Mucosa of descending colon (tissue), 3 donors: Measurements from ENCODE around the gene TRIM40. TPM values are rescaled to one million over a fixed set of nuclear protein-coding genes. Genes with fewer than 3 reads are reported as not detected.
"Not testable (repeated sequence)": the region's sequence is repeated elsewhere in the genome, so short reads cannot be mapped to it uniquely, and the experiment has no call there.

Source experiments
- ATAC-seq: fragments of 200-7000 bp; cut with Tn5 transposase; one replicate; pipeline ENCODE4 v1.9.1; 2020; ENCODE audit warnings: mild to moderate bottlenecking, moderate library complexity
- DNase-seq, 3 donors: peaks; one replicate each; pipeline ENCODE4 v3.0.0-alpha.2; 2020
- H3K36me3 ChIP-seq: fragments of 200-600 bp; one replicate; pipeline ENCODE4 v1.8.0; 2021; ENCODE audit warnings: low read depth, mild to moderate bottlenecking
- H3K4me1 ChIP-seq: fragments of 200-600 bp; one replicate; pipeline ENCODE4 v1.8.0; 2021; ENCODE audit warnings: low read depth, mild to moderate bottlenecking
- H3K4me3 ChIP-seq: fragments of 200-600 bp; one replicate; pipeline ENCODE4 v1.8.0; 2021; ENCODE audit warnings: mild to moderate bottlenecking
- H3K9me3 ChIP-seq: fragments of 200-600 bp; one replicate; pipeline ENCODE4 v1.8.0; 2021; ENCODE audit warnings: mild to moderate bottlenecking
- intact Hi-C, 2 donors: fragments of 100-400 bp; cut with DNase I in 1 of 2; cut with micrococcal nuclease in 1 of 2; formaldehyde crosslinking; loops; one replicate each; pipeline versions ENCODE4 v1.11.0 to v1.11.1; 2022; cut with DNase I, micrococcal nuclease
- total RNA-seq, 3 donors: library from RNA; stranded (reverse); fragmentation: NEBNext Ultra II Directional in 2 of 3; extraction: Animal tissue kit (Norgen Biotek cat#: 25700) in 2 of 3; gene quantifications; one replicate each; pipeline versions ENCODE4 v1.2.1 to v1.2.4, GENCODE V29; 2021 to 2023
- TF ChIP-seq, protein P1 (sequence below): fragments of 200-600 bp; IDR thresholded peaks from one replicate; pipeline ENCODE4 v1.8.0; 2022; ENCODE audit warnings: antibody characterized with exemption, mild to moderate bottlenecking
- donor health status: DM: no; HTN: no; CAD: no; lungs with moderate emphysema.
- donor health status: DM: no; HTN: no; CAD: no.
- donor health status: DM: no; HTN: yes; CAD: no.

The TRIM40 gene
- total RNA-seq, 3 donors from 2014 or later, result 19.8 to 37.3 (median 33.4) TPM

DNA sequence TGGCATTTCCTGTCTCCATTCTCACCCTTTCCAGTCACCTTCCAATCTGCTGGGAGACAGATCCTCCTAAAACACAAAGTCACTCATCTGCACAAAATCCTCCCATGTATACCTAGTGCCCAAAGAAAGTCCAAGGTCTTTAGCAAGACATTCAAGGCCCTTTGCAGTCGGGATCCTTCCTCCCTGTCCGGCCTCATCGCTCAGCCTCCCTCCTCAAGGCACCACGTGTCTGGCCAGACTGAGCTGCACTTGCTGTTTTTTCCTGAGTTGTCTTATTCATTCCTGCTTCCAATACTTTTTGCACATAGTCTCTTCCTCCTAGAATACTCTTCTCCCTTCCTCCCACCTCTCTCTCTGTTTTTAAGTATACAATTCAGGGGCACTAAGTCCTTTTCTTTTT lies 28.8 kb downstream of the TRIM40 start:
- ATAC-seq, result no peak

DNA sequence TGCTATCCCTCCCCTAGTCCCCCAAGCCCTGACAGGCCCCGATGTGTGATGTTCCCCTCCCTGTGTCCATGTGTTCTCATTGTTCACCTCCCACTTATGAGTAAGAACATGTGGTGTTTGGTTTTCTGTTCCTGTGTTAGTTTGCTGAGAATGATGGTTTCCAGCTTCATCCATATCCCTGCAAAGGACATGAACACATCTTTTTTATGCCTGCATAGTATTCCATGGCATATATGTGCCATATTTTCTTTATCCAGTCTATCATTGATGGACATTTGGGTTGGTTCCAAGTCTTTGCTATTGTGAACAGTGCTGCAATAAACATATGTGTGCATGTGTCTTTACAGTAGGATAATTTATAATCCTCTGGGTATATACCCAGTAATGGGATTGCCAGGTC lies 29.3 kb downstream of the TRIM40 start:
- intact Hi-C loops, DNase-seq, H3K4me1 ChIP-seq, H3K36me3 ChIP-seq, H3K9me3 ChIP-seq, ATAC-seq, H3K4me3 ChIP-seq: not testable (repeated sequence)

More for the DNA sequence above, 28.8 kb downstream of the TRIM40 start:
- intact Hi-C loops, result no loop called here
- TF ChIP-seq, protein P1, sequence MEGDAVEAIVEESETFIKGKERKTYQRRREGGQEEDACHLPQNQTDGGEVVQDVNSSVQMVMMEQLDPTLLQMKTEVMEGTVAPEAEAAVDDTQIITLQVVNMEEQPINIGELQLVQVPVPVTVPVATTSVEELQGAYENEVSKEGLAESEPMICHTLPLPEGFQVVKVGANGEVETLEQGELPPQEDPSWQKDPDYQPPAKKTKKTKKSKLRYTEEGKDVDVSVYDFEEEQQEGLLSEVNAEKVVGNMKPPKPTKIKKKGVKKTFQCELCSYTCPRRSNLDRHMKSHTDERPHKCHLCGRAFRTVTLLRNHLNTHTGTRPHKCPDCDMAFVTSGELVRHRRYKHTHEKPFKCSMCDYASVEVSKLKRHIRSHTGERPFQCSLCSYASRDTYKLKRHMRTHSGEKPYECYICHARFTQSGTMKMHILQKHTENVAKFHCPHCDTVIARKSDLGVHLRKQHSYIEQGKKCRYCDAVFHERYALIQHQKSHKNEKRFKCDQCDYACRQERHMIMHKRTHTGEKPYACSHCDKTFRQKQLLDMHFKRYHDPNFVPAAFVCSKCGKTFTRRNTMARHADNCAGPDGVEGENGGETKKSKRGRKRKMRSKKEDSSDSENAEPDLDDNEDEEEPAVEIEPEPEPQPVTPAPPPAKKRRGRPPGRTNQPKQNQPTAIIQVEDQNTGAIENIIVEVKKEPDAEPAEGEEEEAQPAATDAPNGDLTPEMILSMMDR, result no peak
- Histone ChIP-seq H3K4me1 (peaks cover 5% of the 10 kb centered on the region), H3K9me3 (no peaks in the 10 kb centered on the region), H3K36me3 (no peaks in the 10 kb centered on the region), H3K4me3 (no peak overlapping the region)
- DNase-seq, result no peak

DNA sequence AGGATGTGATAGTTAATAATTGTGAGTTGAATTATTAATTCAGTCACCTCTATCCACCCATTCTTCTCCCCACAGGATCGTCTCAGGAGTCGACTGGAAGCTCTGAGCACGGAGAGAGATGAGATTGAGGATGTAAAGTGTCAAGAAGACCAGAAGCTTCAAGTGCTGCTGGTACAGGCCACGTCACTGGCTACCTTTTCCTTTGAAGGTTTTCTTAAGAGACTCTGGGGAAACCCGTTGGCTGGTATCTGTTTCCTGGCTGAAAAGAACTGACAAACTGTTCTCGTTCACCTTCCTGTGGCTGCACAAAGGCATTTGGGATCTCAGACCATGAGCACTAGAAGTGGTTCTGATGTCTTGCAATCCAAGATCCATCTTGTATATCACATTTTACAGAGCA lies 31.2 kb downstream of the TRIM40 start:
- Histone ChIP-seq H3K9me3 (no peaks in the 10 kb centered on the region), H3K4me1 (peaks cover 5% of the 10 kb centered on the region), H3K4me3 (no peak overlapping the region), H3K36me3 (no peaks in the 10 kb centered on the region)
- TF ChIP-seq, protein P1, result no peak
- intact Hi-C loops, result no loop called here
- DNase-seq, result no peak
- no peak for ATAC-seq

DNA sequence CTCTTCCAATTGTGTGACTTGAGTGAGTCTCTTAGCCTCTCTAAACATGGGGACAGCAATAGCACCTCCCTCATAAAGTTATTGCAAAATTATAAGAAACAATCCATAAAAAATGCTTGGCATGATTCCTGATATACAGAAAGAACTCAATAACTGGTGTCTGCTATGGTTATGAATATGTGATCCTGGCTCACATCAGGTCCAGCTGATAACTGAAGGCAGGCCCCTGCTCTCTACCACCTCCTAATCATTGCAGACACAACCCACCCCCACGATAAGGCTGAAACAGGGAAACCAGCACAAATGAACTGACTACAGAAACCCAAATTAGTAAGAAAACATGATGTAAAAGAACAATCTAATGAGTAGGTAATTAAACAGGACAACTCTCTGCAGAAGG lies 32.8 kb downstream of the TRIM40 start:
- intact Hi-C loops, result no loop called here
- H3K36me3 ChIP-seq, result no peaks in the 10 kb centered on the region

DNA sequence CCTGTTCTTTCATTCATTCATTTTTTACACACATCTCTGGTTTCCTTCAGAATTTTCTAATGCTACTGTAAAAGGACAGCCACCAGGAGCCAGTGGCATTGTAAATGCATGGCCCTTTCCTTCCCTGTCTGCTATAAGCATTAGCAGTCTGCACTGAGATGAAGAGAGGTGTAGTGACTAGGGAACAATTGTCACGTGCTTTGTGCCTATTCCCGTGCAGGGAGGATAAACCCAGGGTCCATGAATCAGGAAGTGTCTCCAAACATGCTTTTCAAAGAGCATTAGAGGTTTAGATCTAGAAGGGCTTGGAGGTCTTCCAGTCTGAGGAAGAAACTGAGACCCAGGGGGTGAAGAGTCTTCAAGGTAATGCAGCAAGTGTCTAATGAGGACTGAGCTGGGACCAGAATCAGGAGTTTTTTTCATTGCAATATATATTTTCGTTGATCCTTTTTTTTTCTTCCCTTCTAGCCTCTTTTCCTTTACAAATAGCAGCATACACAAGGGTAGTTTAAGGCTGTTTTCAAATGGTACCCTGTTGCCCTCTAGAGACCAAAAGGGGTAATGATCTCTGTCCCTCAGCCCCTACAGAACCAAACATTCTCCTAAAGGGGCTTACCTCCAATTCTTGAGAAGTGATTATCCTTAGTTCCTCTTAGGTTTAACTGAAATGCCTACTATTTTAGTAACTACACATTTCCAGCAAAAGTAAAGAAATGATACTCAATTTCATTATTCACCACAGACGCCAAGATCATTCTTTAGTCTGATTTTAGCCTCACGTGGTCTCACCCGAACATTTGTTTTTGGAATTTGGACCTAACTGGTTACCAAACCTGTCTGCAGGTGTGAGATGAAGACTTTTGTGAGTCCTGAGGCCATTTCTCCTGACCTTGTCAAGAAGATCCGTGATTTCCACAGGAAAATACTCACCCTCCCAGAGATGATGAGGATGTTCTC lies 34.0 kb downstream of the TRIM40 start:
- H3K4me3 ChIP-seq, result no peak overlapping the region
- ATAC-seq, result peak; percentile 72
- intact Hi-C loops, result loop anchor here in 1 of 2 donors (10.0 kb wide), 1 partner anchor 65 kb away; no protein-coding TSS in a partner anchor
- peak in 1 of 3 donors; percentile 54 for DNase-seq
- H3K4me1 ChIP-seq, result no peaks in the 10 kb centered on the region
- H3K9me3 ChIP-seq, result no peaks in the 10 kb centered on the region
- no peaks in the 10 kb centered on the region for H3K36me3 ChIP-seq
- TF ChIP-seq, protein P1, result peak; percentile 34

More for the DNA sequence above, 32.8 kb downstream of the TRIM40 start:
- TF ChIP-seq, protein P1, result no peak
- Histone ChIP-seq H3K4me3 (no peak overlapping the region), H3K4me1 (no peaks in the 10 kb centered on the region), H3K9me3 (no peaks in the 10 kb centered on the region)
- no peak for DNase-seq
- no peak for ATAC-seq
